Calu3 (cell line): ENCODE data around the gene LPCAT1. TPM values are rescaled to one million over a fixed set of nuclear protein-coding genes. Genes with fewer than 3 reads are reported as not detected.

Experiments
- BruUV-seq: library from RNA; stranded (reverse); fragments of 400-500 nt; replicated peaks from 2 replicates; lab custom pipeline; 2021; lab: Mats Ljungman, UMichigan
- CTCF ChIA-PET: fragments of 300-600 bp; sonication (Branson Sonifier 250); formaldehyde crosslinking; loops from one replicate; lab custom pipeline; 2022; ENCODE audit warnings: antibody characterized with exemption; lab: Charles Lee
- DNase-seq: peaks from one replicate; pipeline ENCODE4 v3.0.0; 2022
- H3K27ac Mint-ChIP-seq: one replicate; pipeline ENCODE4 v1.8.0; 2022; ENCODE audit warnings: mixed read lengths; ENCODE audit not compliant: unreplicated experiment
- H3K27me3 Mint-ChIP-seq: one replicate; pipeline ENCODE4 v1.8.0; 2022; ENCODE audit warnings: mixed read lengths; ENCODE audit not compliant: unreplicated experiment
- H3K36me3 Mint-ChIP-seq: one replicate; pipeline ENCODE4 v1.8.0; 2022; ENCODE audit warnings: mild to moderate bottlenecking, moderate library complexity, mixed read lengths; ENCODE audit not compliant: insufficient read depth, unreplicated experiment
- H3K4me1 Mint-ChIP-seq: one replicate; pipeline ENCODE4 v1.8.0; 2022; ENCODE audit warnings: mild to moderate bottlenecking, low read depth, mixed read lengths; ENCODE audit not compliant: unreplicated experiment
- H3K4me3 Mint-ChIP-seq: one replicate; pipeline ENCODE4 v1.8.0; 2022; ENCODE audit warnings: mild to moderate bottlenecking, low read depth, moderate library complexity, mixed read lengths; ENCODE audit not compliant: unreplicated experiment
- H3K9me3 Mint-ChIP-seq: one replicate; pipeline ENCODE4 v1.8.0; 2022; ENCODE audit warnings: low read depth, mixed read lengths; ENCODE audit not compliant: unreplicated experiment
- intact Hi-C: fragments of 100-400 bp; cut with micrococcal nuclease; formaldehyde crosslinking; loops from one replicate; pipeline ENCODE4 v1.10.0; 2022; ENCODE audit not compliant: unreplicated experiment
- total RNA-seq: library from RNA; stranded (reverse); gene quantifications from 2 replicates; pipeline ENCODE4 v1.2.3, GENCODE V29; 2022
- TF ChIP-seq, protein P1 (sequence below): fragments of 200-600 bp; IDR thresholded peaks from one replicate; pipeline ENCODE4 v1.8.0; 2022; ENCODE audit warnings: antibody characterized with exemption; ENCODE audit not compliant: unreplicated experiment

LPCAT1 gene
- total RNA-seq, 1 experiment from 2014 or later = 42.3 TPM

DNA sequence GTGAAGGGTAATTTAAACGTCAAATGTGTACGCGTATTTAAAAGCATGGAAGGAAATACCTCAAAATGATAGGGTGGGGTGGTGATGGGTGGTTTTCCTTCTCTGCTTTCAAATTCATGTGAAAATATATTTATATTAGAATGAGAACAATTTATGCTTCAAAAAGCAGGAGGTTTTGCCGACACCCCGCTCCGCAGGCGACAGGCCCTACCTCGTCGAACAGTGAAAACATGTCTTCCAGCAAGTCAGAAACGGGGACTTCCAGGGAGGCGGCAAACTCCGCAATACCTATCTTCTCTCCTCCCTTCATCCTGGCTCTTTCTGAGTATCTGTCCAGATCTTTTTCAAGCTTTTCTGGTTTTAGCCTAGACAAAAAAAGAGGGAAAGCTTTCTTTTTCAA is 50.0 kb downstream of the LPCAT1 start:
- H3K27me3 Mint-ChIP-seq = no peaks in the 10 kb centered on the region
- H3K27ac Mint-ChIP-seq = no peak overlapping the region
- TF ChIP-seq, protein P1, sequence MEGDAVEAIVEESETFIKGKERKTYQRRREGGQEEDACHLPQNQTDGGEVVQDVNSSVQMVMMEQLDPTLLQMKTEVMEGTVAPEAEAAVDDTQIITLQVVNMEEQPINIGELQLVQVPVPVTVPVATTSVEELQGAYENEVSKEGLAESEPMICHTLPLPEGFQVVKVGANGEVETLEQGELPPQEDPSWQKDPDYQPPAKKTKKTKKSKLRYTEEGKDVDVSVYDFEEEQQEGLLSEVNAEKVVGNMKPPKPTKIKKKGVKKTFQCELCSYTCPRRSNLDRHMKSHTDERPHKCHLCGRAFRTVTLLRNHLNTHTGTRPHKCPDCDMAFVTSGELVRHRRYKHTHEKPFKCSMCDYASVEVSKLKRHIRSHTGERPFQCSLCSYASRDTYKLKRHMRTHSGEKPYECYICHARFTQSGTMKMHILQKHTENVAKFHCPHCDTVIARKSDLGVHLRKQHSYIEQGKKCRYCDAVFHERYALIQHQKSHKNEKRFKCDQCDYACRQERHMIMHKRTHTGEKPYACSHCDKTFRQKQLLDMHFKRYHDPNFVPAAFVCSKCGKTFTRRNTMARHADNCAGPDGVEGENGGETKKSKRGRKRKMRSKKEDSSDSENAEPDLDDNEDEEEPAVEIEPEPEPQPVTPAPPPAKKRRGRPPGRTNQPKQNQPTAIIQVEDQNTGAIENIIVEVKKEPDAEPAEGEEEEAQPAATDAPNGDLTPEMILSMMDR = no peak
- BruUV-seq = no TSS peak
- intact Hi-C loops = no loop called here
- H3K4me3 Mint-ChIP-seq = no peak overlapping the region
- no peaks in the 10 kb centered on the region for H3K9me3 Mint-ChIP-seq
- CTCF ChIA-PET = no interaction called here
- DNase-seq = no peak
- H3K36me3 Mint-ChIP-seq = peaks cover 26% of the 10 kb centered on the region
- H3K4me1 Mint-ChIP-seq = no peaks in the 10 kb centered on the region

- intact Hi-C loops = no loop called here
- no peaks in the 10 kb centered on the region for H3K9me3 Mint-ChIP-seq
Observed at GRCh38 chr5:1472964-1473628, 50.7 kb downstream of the LPCAT1 start.

GRCh38 chr5:1471997-1472963 is 51.5 kb downstream of the LPCAT1 start:
- intact Hi-C loops = no loop called here
- H3K27ac Mint-ChIP-seq = peak overlapping the region; percentile 50
- no TSS peak for BruUV-seq
- peaks cover 35% of the 10 kb centered on the region for H3K36me3 Mint-ChIP-seq
- H3K4me3 Mint-ChIP-seq = no peak overlapping the region
- H3K4me1 Mint-ChIP-seq = no peaks in the 10 kb centered on the region
- CTCF ChIA-PET = no interaction called here
- TF ChIP-seq, protein P1 = no peak
- DNase-seq = no peak
- no peaks in the 10 kb centered on the region for H3K27me3 Mint-ChIP-seq
- no peaks in the 10 kb centered on the region for H3K9me3 Mint-ChIP-seq

More at GRCh38 chr5:1472964-1473628, 50.7 kb downstream of the LPCAT1 start:
- Mint-ChIP-seq H3K4me3 (no peak overlapping the region), H3K36me3 (peaks cover 30% of the 10 kb centered on the region), H3K27ac (peak overlapping the region; percentile 50), H3K27me3 (no peaks in the 10 kb centered on the region), H3K4me1 (no peaks in the 10 kb centered on the region)
- TF ChIP-seq, protein P1 = no peak
- CTCF ChIA-PET = no interaction called here
- no peak for DNase-seq
- no TSS peak for BruUV-seq

DNA sequence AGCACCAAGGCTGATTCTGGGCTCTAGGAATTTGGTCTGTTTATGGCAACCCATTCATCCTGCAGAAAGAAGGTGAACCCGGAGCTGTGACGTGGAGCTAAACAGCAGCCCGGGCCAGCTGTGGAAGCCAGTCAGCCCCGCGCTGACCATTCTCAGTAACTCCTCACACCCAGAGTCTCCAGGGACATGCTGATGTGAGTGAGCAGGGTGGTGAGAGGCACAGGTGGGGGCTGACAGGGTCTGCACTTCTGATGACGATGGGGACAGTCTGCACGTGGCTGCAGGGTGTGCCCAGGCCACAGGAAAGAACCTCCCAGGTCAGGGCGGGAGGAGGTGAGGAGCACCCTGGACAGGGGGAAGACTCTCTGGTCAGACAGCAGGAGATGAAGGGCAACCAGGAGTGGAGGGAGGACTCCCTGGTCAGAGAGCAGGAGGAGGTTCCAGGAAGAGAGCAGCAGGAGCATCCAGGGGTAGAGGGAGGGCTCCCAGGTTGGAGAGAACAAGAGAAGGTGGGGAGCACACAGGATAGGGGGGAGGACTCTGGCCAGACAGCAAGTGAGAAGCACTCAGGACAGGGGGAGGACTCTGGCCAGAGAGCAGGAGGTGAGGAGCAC is 52.4 kb downstream of the LPCAT1 start:
- H3K36me3 Mint-ChIP-seq = peaks cover 29% of the 10 kb centered on the region
- no TSS peak for BruUV-seq
- H3K4me3 Mint-ChIP-seq = no peak overlapping the region
- intact Hi-C loops = no loop called here
- TF ChIP-seq, protein P1 = no peak
- DNase-seq = no peak
- CTCF ChIA-PET = no interaction called here
- no peak overlapping the region for H3K27ac Mint-ChIP-seq
- H3K4me1 Mint-ChIP-seq = no peaks in the 10 kb centered on the region
- H3K27me3 Mint-ChIP-seq = no peaks in the 10 kb centered on the region
- H3K9me3 Mint-ChIP-seq = no peaks in the 10 kb centered on the region
